Prostate gland (tissue), 2 donors: ENCODE results near the gene ACOX3. TPM values are rescaled to one million over a fixed set of nuclear protein-coding genes. Genes with fewer than 3 reads are reported as not detected.

Experiments used
- DNase-seq: peaks from one replicate; pipeline ENCODE4 v3.0.0-alpha.2; 2019; ENCODE audit warnings: low spot score
- H3K27ac ChIP-seq, 2 donors: fragments of 200-600 bp; sonication (generic); 2 replicates each; pipeline ENCODE4 v1.5.1; 2017 to 2019
- H3K27me3 ChIP-seq: fragments of 200-600 bp; sonication (generic); replicated peaks from 2 replicates; pipeline ENCODE4 v1.5.1; 2019; ENCODE audit not compliant: insufficient read depth
- H3K36me3 ChIP-seq, 2 donors: fragments of 200-600 bp; sonication (generic); 1 replicate in 1 of 2; 2 replicates in 1 of 2; pipeline versions ENCODE4 v1.5.1 to v1.8.1; 2017 to 2019
- H3K4me1 ChIP-seq: fragments of 200-600 bp; sonication (generic); replicated peaks from 2 replicates; pipeline ENCODE4 v1.5.1; 2019
- H3K4me3 ChIP-seq, 2 donors: fragments of 200-600 bp; sonication (generic); 2 replicates each; pipeline ENCODE4 v1.5.1; 2017 to 2019
- H3K9me3 ChIP-seq: fragments of 200-600 bp; sonication (generic); 2 replicates; pipeline ENCODE4 v1.5.1; 2017
- CTCF ChIP-seq, 4 experiments: fragments of 200-600 bp in 2 of 4; fragments of 450-650 bp in 2 of 4; sonication (generic) in 2 of 4; IDR thresholded peaks; 1 replicate in 3 of 4; 2 replicates in 1 of 4; pipeline ENCODE4 v1.5.1; 2016 to 2019; ENCODE audit warnings: antibody characterized with exemption in 4 of 4, mild to moderate bottlenecking in 2 of 4, moderate library complexity in 2 of 4
- POLR2A ChIP-seq: fragments of 450-650 bp; IDR thresholded peaks from one replicate; pipeline ENCODE4 v1.6.1; 2016; ENCODE audit warnings: antibody characterized with exemption, mild to moderate bottlenecking
- POLR2AphosphoS5 ChIP-seq: sonication (generic); formaldehyde crosslinking; IDR thresholded peaks from one replicate; pipeline ENCODE4 v1.6.1; 2017; ENCODE audit warnings: antibody characterized with exemption
- WGBS: methylation state at CpG from one replicate; pipeline ENCODE4 v1.1.5; 2018; 5-methylcytosine and 5-hydroxymethylcytosine counted together
- intact Hi-C: fragments of 100-400 bp; cut with DNase I; formaldehyde crosslinking; loops from one replicate; pipeline ENCODE4 v1.14.2; 2022
- total RNA-seq, 2 donors: library from RNA; depleted of rRNA; stranded (reverse); fragments of >200 nt; gene quantifications; one replicate each; pipeline ENCODE4 v1.1.0, GENCODE V29; 2016

ACOX3 gene
- total RNA-seq, 2 donors from 2014 or later: 65.7 to 75.4 TPM

GRCh38 chr4:8385106-8385505, 55.4 kb downstream of the ACOX3 start:
- WGBS: 85% methylated on average over 9 of the region's 9 CpGs
- Histone ChIP-seq H3K27me3 (no peaks in the 10 kb centered on the region), H3K36me3 (peaks cover 7 to 20% of the 10 kb centered on the region in 2 donors), H3K4me3 (no peak overlapping the region), H3K9me3 (no peaks in the 10 kb centered on the region), H3K27ac (no peak overlapping the region), H3K4me1 (no peaks in the 10 kb centered on the region)
- no peak for TF ChIP-seq POLR2A
- no peak for TF ChIP-seq POLR2AphosphoS5
- TF ChIP-seq CTCF (IDR thresholded peaks at IDR 0.05): no peak
- intact Hi-C loops: no loop called here
- no peak for DNase-seq

- no peak overlapping the region for H3K4me3 ChIP-seq
- WGBS: 85% methylated on average over 26 of the region's 26 CpGs
- TF ChIP-seq POLR2AphosphoS5 (no peak), POLR2A (no peak), CTCF (IDR thresholded peaks at IDR 0.05) (no peak)
- H3K27ac ChIP-seq: no peak overlapping the region
- no peaks in the 10 kb centered on the region for H3K9me3 ChIP-seq
- no peaks in the 10 kb centered on the region for H3K27me3 ChIP-seq
- no peak for DNase-seq
- H3K36me3 ChIP-seq: peaks cover 7 to 19% of the 10 kb centered on the region in 2 donors
- intact Hi-C loops: no loop called here
- no peaks in the 10 kb centered on the region for H3K4me1 ChIP-seq
Observed at GRCh38 chr4:8384397-8385060, 56.0 kb downstream of the ACOX3 start.

GRCh38 chr4:8383451-8384160, 56.9 kb downstream of the ACOX3 start:
- H3K27ac ChIP-seq: no peak overlapping the region
- no peaks in the 10 kb centered on the region for H3K9me3 ChIP-seq
- H3K4me3 ChIP-seq: no peak overlapping the region
- no peaks in the 10 kb centered on the region for H3K27me3 ChIP-seq
- 58% methylated on average over 19 of the region's 19 CpGs for WGBS
- H3K4me1 ChIP-seq: no peaks in the 10 kb centered on the region
- intact Hi-C loops: no loop called here
- H3K36me3 ChIP-seq: peaks cover 0 to 19% of the 10 kb centered on the region in 2 donors
- TF ChIP-seq POLR2AphosphoS5 (no peak), CTCF (IDR thresholded peaks at IDR 0.05) (no peak), POLR2A (no peak)
- DNase-seq: no peak

GRCh38 chr4:8383016-8383415, 57.5 kb downstream of the ACOX3 start:
- no peaks in the 10 kb centered on the region for H3K4me1 ChIP-seq
- intact Hi-C loops: no loop called here
- 84% methylated on average over 14 of the region's 14 CpGs for WGBS
- H3K36me3 ChIP-seq: peaks cover 0 to 13% of the 10 kb centered on the region in 2 donors
- no peak overlapping the region for H3K27ac ChIP-seq
- H3K27me3 ChIP-seq: no peaks in the 10 kb centered on the region
- DNase-seq: no peak
- H3K4me3 ChIP-seq: no peak overlapping the region
- TF ChIP-seq POLR2AphosphoS5: no peak
- no peak for TF ChIP-seq POLR2A
- no peak for TF ChIP-seq CTCF (IDR thresholded peaks at IDR 0.05)
- H3K9me3 ChIP-seq: no peaks in the 10 kb centered on the region
